Lung (tissue), 12 donors: ENCODE results near the gene NCS1. TPM values are rescaled to one million over a fixed set of nuclear protein-coding genes. Genes with fewer than 3 reads are reported as not detected.

Source experiments
- ATAC-seq: fragments of 200-7000 bp; cut with Tn5 transposase; one replicate; pipeline ENCODE4 v1.9.1; 2020; ENCODE audit warnings: moderate number of reproducible peaks; ENCODE audit not compliant: insufficient read depth, low FRiP score
- DNase-seq, 3 donors: peaks; one replicate each; pipeline ENCODE4 v3.0.0-alpha.2; 2013 to 2017
- H3K27ac ChIP-seq, 2 donors: one replicate each; pipeline ENCODE4 v1.5.1; 2013; ENCODE audit warnings: mild to moderate bottlenecking in 2 of 2, moderate library complexity in 2 of 2, control low read depth in 1 of 2, inconsistent platforms in 1 of 2, low read depth in 1 of 2, low read length in 1 of 2
- H3K27me3 ChIP-seq, 3 donors: one replicate each; pipeline ENCODE4 v1.5.1; 2013; ENCODE audit warnings: low read length in 2 of 3; ENCODE audit not compliant: control insufficient read depth in 3 of 3, insufficient read depth in 3 of 3
- H3K36me3 ChIP-seq, 4 donors: one replicate each; pipeline ENCODE4 v1.5.1; 2013; ENCODE audit warnings: low read length in 4 of 4, mild to moderate bottlenecking in 1 of 4, moderate library complexity in 1 of 4; ENCODE audit not compliant: control insufficient read depth in 4 of 4, insufficient read depth in 4 of 4
- H3K4me1 ChIP-seq, 5 donors: one replicate each; pipeline ENCODE4 v1.5.1; 2013; ENCODE audit warnings: low read length in 5 of 5, mild to moderate bottlenecking in 2 of 5, moderate library complexity in 1 of 5; ENCODE audit not compliant: control insufficient read depth in 5 of 5, insufficient read depth in 5 of 5
- H3K4me3 ChIP-seq: one replicate; pipeline ENCODE4 v1.5.1; 2013; ENCODE audit warnings: mild to moderate bottlenecking, control low read depth, moderate library complexity
- H3K9ac ChIP-seq, 2 donors: one replicate each; pipeline ENCODE4 v1.5.1; 2013; ENCODE audit warnings: low read length in 2 of 2, control low read depth in 1 of 2; ENCODE audit not compliant: insufficient read depth in 1 of 2
- H3K9me3 ChIP-seq, 4 donors: one replicate each; pipeline ENCODE4 v1.5.1; 2013; ENCODE audit warnings: low read length in 3 of 4, mild to moderate bottlenecking in 1 of 4, moderate library complexity in 1 of 4; ENCODE audit not compliant: control insufficient read depth in 4 of 4, insufficient read depth in 3 of 4
- CTCF ChIP-seq: IDR thresholded peaks from 2 replicates; pipeline ENCODE4 v1.5.1; 2012; ENCODE audit warnings: mild to moderate bottlenecking; ENCODE audit errors: control extremely low read depth, extremely low read depth
- WGBS, 2 donors: extraction: QIAGEN DNeasy Blood & Tissue Kit; methylation state at CpG; one replicate each; pipeline ENCODE4 v1.1.7; 2013; 5-methylcytosine and 5-hydroxymethylcytosine counted together
- polyA plus RNA-seq, 2 donors: library from polyadenylated mRNA; stranded (reverse); fragments of 200-250 nt; gene quantifications; one replicate each; pipeline ENCODE4 v1.2.1, GENCODE V29; 2013
- total RNA-seq, 2 donors: library from RNA; depleted of rRNA in 1 of 2; stranded (reverse); fragments of >200 nt in 1 of 2; gene quantifications; one replicate each; pipeline ENCODE4 v1.2.1, GENCODE V29; 2014 to 2021
- donor health status: control.
- donor health status: control.
- donor health status: Bipolar disorder and iron deficiency.
- donor health status: healthy.
- donor health status: DM: yes; HTN: yes; CAD: no.

Gene NCS1
- total and polyA plus RNA-seq, 4 donors, result 5.8 to 27.5 (median 6.5) TPM

DNA sequence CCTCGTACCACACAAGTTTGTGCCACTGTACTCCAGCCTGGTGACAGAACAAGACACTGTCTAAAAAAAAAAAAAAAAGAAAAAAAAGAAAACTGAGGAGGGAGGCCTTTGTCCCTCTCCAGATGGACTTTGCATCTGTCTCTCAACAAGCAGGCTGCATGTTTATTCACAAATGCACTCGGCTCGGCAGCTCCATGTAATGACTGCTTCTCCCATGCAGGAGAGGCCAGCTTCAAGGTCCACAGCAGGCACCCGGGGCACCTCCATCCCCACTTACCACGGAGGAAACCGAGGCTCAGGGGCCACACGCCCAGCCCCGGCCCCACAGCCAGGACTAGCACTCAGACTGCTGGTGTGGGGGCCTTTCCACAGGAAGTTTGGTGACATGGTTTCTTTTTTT is 13.1 kb upstream of the NCS1 start:
- WGBS, 2 donors, result 75 to 80% methylated on average over 8 of the region's 8 CpGs
- H3K27me3 ChIP-seq, result no peaks in the 10 kb centered on the region
- no peak overlapping the region for H3K4me3 ChIP-seq
- no peak overlapping the region for H3K27ac ChIP-seq
- peaks cover 0 to 10% (median 0%) of the 10 kb centered on the region in 5 donors for H3K4me1 ChIP-seq
- H3K36me3 ChIP-seq, result no peaks in the 10 kb centered on the region
- H3K9ac ChIP-seq, result no peak overlapping the region
- no peak for ATAC-seq
- H3K9me3 ChIP-seq, result peaks cover 0 to 2% (median 0%) of the 10 kb centered on the region in 4 donors
- no peak for TF ChIP-seq CTCF
- DNase-seq, result peak; percentile 50 to 82 (median 71)

DNA sequence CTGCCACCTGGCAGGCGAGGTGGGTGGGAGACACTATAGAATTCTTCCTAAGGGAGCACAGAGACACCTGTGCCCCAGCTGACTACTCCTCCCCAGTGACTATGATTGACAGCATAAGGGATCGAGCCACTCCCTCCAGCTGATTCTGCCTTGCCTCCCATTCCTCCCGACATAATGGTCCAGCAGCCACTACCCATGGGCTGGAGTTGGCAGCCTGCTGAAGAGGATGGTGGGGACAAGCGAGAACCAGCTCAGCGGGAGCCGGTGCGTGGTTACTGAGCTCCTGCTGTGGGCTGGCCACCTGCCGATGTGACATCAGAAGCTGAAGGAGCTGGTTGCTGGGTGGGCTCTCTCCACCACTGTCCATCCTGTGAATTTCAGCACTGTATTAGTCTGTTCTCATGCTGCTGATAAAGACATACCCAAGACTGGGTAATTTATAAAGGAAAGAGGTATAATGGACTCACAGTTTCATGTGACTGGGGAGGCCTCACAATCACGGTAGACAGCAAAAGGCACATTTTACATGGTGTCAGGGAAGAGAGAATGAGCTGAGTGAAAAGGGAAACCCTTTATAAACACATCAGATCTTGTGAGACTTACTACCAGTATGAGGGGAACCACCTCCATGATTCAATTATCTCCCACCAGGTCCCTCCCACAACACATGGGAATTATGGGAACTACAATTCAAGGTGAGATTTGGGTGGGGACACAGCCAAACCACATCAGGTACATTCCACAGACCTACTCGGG is 12.1 kb upstream of the NCS1 start:
- no peaks in the 10 kb centered on the region for H3K36me3 ChIP-seq
- DNase-seq, result no peak
- H3K4me1 ChIP-seq, result peaks cover 0 to 10% (median 0%) of the 10 kb centered on the region in 5 donors
- H3K27me3 ChIP-seq, result no peaks in the 10 kb centered on the region
- peaks cover 0 to 2% (median 0%) of the 10 kb centered on the region in 4 donors for H3K9me3 ChIP-seq
- H3K27ac ChIP-seq, result no peak overlapping the region
- 80 to 89% methylated on average over 10 of the region's 10 CpGs for WGBS, 2 donors
- no peak for ATAC-seq
- TF ChIP-seq CTCF, result no peak
- no peak overlapping the region for H3K9ac ChIP-seq
- no peak overlapping the region for H3K4me3 ChIP-seq

- Histone ChIP-seq H3K27me3 (no peaks in the 10 kb centered on the region), H3K9ac (no peak overlapping the region), H3K9me3 (no peaks in the 10 kb centered on the region), H3K27ac (no peak overlapping the region), H3K36me3 (no peaks in the 10 kb centered on the region), H3K4me1 (peaks cover 0 to 10% (median 0%) of the 10 kb centered on the region in 5 donors), H3K4me3 (no peak overlapping the region)
- TF ChIP-seq CTCF, result no peak
- no peak for DNase-seq
- 94 to 96% methylated on average over 3 of the region's 3 CpGs for WGBS, 2 donors
- ATAC-seq, result no peak
Measured at GRCh38 chr9:130160862-130161470, 11.2 kb upstream of the NCS1 start.
